Measurements from ENCODE around the gene ENTPD5. TPM values are rescaled to one million over a fixed set of nuclear protein-coding genes. Genes with fewer than 3 reads are reported as not detected.

ENTPD5 gene
- total RNA-seq, 1 experiment from 2014 or later, result 6.8 TPM

DNA sequence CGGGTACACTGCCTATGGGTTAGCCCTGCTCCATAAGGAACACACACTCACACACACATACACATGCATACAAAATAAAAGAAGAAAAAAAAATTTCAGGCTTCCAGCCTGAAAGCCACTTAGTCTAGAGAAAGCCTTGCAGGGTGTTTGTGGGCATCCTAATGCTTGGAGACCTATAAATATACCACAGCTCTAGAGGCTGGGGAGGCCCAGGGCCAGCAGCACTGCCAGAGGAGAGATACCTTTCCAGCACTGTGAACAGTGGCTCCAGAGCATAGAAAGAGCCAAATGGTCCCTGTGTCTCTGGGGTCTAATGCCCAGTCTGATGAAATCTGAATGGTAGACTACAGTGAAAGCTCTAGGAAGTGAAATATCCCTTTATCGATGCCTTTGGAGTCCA is 82.1 kb downstream of the ENTPD5 start:
- Histone ChIP-seq H3K4me1 (ENCODE audit: insufficient read depth, low read length) (no peaks in the 10 kb centered on the region), H2AFZ (ENCODE audit: low read length) (no peak overlapping the region), H3K27ac (ENCODE audit: insufficient read length, low read depth, low read length) (no peak overlapping the region), H3K79me1 (ENCODE audit: insufficient read depth, low read depth, low read length, poor library complexity, severe bottlenecking) (no peaks in the 10 kb centered on the region), H2AK5ac (ENCODE audit: insufficient read length, low read length) (no peak overlapping the region), H3K9ac (ENCODE audit: extremely low read depth, insufficient read length, low read length) (no peak overlapping the region), H4K5ac (ENCODE audit: insufficient read length, low read depth, low read length) (no peak overlapping the region), H2BK120ac (ENCODE audit: low read depth, low read length, poor library complexity, severe bottlenecking) (no peak overlapping the region), H3K56ac (ENCODE audit: insufficient read length, low read depth, low read length) (no peak overlapping the region), H3K27me3 (ENCODE audit: insufficient read depth, low read length) (no peaks in the 10 kb centered on the region), H2BK5ac (ENCODE audit: insufficient read length, low read length) (no peak overlapping the region), H2BK15ac (ENCODE audit: low read depth, low read length) (no peak overlapping the region), H3K9me3 (ENCODE audit: control insufficient read depth, low read depth, low read length) (no peaks in the 10 kb centered on the region), H2BK12ac (ENCODE audit: insufficient read length, low read depth, low read length) (no peak overlapping the region), H3K14ac (ENCODE audit: insufficient read depth, low read length) (no peak overlapping the region), H4K20me1 (ENCODE audit: control insufficient read depth, insufficient read depth, insufficient read length) (no peaks in the 10 kb centered on the region), H3T11ph (ENCODE audit: low read length) (no peak overlapping the region), H2BK20ac (ENCODE audit: low read depth, low read length, poor library complexity, severe bottlenecking) (no peak overlapping the region), H3K4ac (ENCODE audit: low read depth, low read length) (no peak overlapping the region), H3K23me2 (ENCODE audit: insufficient read length, low read depth, low read length, poor library complexity, severe bottlenecking) (no peaks in the 10 kb centered on the region), H3K4me2 (ENCODE audit: insufficient read depth, insufficient read length, low read length) (no peak overlapping the region), H3K79me2 (ENCODE audit: insufficient read depth, low read length) (no peaks in the 10 kb centered on the region), H3K18ac (ENCODE audit: insufficient read length, low read depth, low read length) (no peak overlapping the region), H4K8ac (replicated peaks; ENCODE audit: insufficient read length, low read depth, low read length) (no peak overlapping the region), H3K23ac (ENCODE audit: insufficient read length, low read depth, low read length) (no peak overlapping the region), H4K91ac (ENCODE audit: insufficient read length, low read depth, low read length) (no peak overlapping the region)
- H3K27ac Mint-ChIP-seq, result no peak overlapping the region
- no peaks in the 10 kb centered on the region for H3K9me3 Mint-ChIP-seq
- no peaks in the 10 kb centered on the region for H3K4me1 Mint-ChIP-seq
- TF ChIP-seq, protein P1, sequence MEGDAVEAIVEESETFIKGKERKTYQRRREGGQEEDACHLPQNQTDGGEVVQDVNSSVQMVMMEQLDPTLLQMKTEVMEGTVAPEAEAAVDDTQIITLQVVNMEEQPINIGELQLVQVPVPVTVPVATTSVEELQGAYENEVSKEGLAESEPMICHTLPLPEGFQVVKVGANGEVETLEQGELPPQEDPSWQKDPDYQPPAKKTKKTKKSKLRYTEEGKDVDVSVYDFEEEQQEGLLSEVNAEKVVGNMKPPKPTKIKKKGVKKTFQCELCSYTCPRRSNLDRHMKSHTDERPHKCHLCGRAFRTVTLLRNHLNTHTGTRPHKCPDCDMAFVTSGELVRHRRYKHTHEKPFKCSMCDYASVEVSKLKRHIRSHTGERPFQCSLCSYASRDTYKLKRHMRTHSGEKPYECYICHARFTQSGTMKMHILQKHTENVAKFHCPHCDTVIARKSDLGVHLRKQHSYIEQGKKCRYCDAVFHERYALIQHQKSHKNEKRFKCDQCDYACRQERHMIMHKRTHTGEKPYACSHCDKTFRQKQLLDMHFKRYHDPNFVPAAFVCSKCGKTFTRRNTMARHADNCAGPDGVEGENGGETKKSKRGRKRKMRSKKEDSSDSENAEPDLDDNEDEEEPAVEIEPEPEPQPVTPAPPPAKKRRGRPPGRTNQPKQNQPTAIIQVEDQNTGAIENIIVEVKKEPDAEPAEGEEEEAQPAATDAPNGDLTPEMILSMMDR (conservative IDR thresholded peaks at IDR 0.05), result no peak
- H3K36me3 Mint-ChIP-seq (ENCODE audit: insufficient read depth in 1 of 3, low read depth in 3 of 3), result peaks cover 0 to 12% (median 2%) of the 10 kb centered on the region in 3 experiments; a peak in 5 of 7 replicates
- WGBS (ENCODE audit: extremely low coverage, insufficient read length, low lambda C conversion rate), result no CpG with 5 or more reads among the region's 2 CpGs
- no peaks in the 10 kb centered on the region for H3K27me3 Mint-ChIP-seq (ENCODE audit: low read depth)
- H3K4me3 Mint-ChIP-seq, result no peak overlapping the region
- DNase-seq, result no peak
